ENCODE data around the gene RAPGEF1. TPM values are rescaled to one million over a fixed set of nuclear protein-coding genes. Genes with fewer than 3 reads are reported as not detected.

RAPGEF1 gene
- total and polyA plus RNA-seq, 2 of the 13 experiments (the other 11 are each of a cell fraction or from before 2014, with no cell fraction given) = 21.2 to 38.9 TPM

- 64% methylated on average over 8 of the region's 15 CpGs for WGBS (ENCODE audit: low lambda C conversion rate)
- POLR2A ChIA-PET = no interaction called here
These were observed 183.8 kb downstream of the RAPGEF1 start for GRCh38 chr9:131555841-131556673.

More at GRCh38 chr9:131555841-131556673, 183.8 kb downstream of the RAPGEF1 start:
- FAIRE-seq = no peak
- Histone ChIP-seq H2AFZ (ENCODE audit: low read length) (no peak overlapping the region), H4K20me1 (ENCODE audit: insufficient read depth, low read length) (no peaks in the 10 kb centered on the region), H3K79me2 (ENCODE audit: insufficient read depth, low read length) (no peaks in the 10 kb centered on the region), H3K27ac (ENCODE audit: extremely low read length, insufficient read depth, low read length) (no peak overlapping the region), H3K27me3 (ENCODE audit: control insufficient read depth in 1 of 2, insufficient read depth in 2 of 2, low read length in 2 of 2) (peaks cover 2 to 39% of the 10 kb centered on the region in 2 experiments; a peak in 4 of 5 replicates), H3K9me3 (ENCODE audit: low read length) (no peaks in the 10 kb centered on the region), H3K4me1 (ENCODE audit: insufficient read depth, low read length) (peaks cover 12% of the 10 kb centered on the region), H3K36me3 (replicated peaks in 1 of 2; ENCODE audit: control insufficient read depth in 1 of 2, insufficient read depth in 2 of 2, low read length in 2 of 2) (no peaks in the 10 kb centered on the region), H3K9ac (ENCODE audit: insufficient read depth, low read depth, low read length) (no peak overlapping the region), H3K4me2 (ENCODE audit: low read depth, low read length) (no peak overlapping the region), H3K4me3 (replicated peaks in 1 of 3; ENCODE audit: insufficient read depth in 1 of 3, low read depth in 2 of 3, low read length in 3 of 3) (no peak overlapping the region)
- BruUV-seq (replicated peaks) = no TSS peak
- DNase-seq (ENCODE audit: low spot score) = no peak
- TF ChIP-seq ASH2L (IDR thresholded peaks at IDR 0.05; ENCODE audit: insufficient read length, low read depth, low read length) (no peak), KDM1A (CRISPR knock-in tag; IDR thresholded peaks at IDR 0.05) (no peak), ZNF136 (CRISPR knock-in tag; IDR thresholded peaks at IDR 0.05; ENCODE audit: low read depth) (no peak), JUN (CRISPR knock-in tag; IDR thresholded peaks at IDR 0.05) (no peak), CREM (IDR thresholded peaks at IDR 0.05) (no peak), CREM (CRISPR knock-in tag; IDR thresholded peaks at IDR 0.05) (no peak), REPIN1 (CRISPR knock-in tag; IDR thresholded peaks at IDR 0.05; ENCODE audit: borderline replicate concordance, low read depth) (no peak), ZSCAN20 (CRISPR knock-in tag; IDR thresholded peaks at IDR 0.05; ENCODE audit: borderline replicate concordance) (no peak), NFRKB (IDR thresholded peaks at IDR 0.05) (no peak), RARG (CRISPR knock-in tag; IDR thresholded peaks at IDR 0.05; ENCODE audit: low read depth) (no peak)
- TF ChIP-seq, protein P1, sequence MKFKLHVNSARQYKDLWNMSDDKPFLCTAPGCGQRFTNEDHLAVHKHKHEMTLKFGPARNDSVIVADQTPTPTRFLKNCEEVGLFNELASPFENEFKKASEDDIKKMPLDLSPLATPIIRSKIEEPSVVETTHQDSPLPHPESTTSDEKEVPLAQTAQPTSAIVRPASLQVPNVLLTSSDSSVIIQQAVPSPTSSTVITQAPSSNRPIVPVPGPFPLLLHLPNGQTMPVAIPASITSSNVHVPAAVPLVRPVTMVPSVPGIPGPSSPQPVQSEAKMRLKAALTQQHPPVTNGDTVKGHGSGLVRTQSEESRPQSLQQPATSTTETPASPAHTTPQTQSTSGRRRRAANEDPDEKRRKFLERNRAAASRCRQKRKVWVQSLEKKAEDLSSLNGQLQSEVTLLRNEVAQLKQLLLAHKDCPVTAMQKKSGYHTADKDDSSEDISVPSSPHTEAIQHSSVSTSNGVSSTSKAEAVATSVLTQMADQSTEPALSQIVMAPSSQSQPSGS (CRISPR knock-in tag; IDR thresholded peaks at IDR 0.05) = no peak
- in situ Hi-C loops (cut with HindIII; ENCODE audit: extremely low pct_ligation_motif_present, low pct_unique_long_range_greater_than_20kb) = no loop called here
- CTCF ChIA-PET (ENCODE audit: low intra/inter-chr PET ratio, low total read pairs) = no interaction called here
- intact Hi-C loops (cut with micrococcal nuclease; ENCODE audit: unreplicated experiment) = no loop called here
- no peak; the same call in 2 of the 3 replicates for ATAC-seq
